Liver (tissue), 9 donors: Measurements from ENCODE around the gene HSBP1. TPM values are rescaled to one million over a fixed set of nuclear protein-coding genes. Genes with fewer than 3 reads are reported as not detected.

Experiments used
- DNase-seq: peaks from one replicate; pipeline ENCODE4 v3.0.0-alpha.2; 2017; ENCODE audit warnings: low spot score
- H3K27ac ChIP-seq, 2 donors: one replicate each; pipeline ENCODE4 v1.7.0; 2013; ENCODE audit warnings: inconsistent platforms in 2 of 2, low read length in 2 of 2, control low read depth in 1 of 2, low read depth in 1 of 2, mild to moderate bottlenecking in 1 of 2
- H3K27me3 ChIP-seq, 4 donors: one replicate each; pipeline versions ENCODE4 v1.6.1 to v1.7.0; 2013; ENCODE audit warnings: low read length in 3 of 4, inconsistent platforms in 1 of 4, mild to moderate bottlenecking in 1 of 4, moderate library complexity in 1 of 4; ENCODE audit not compliant: control insufficient read depth in 4 of 4, insufficient read depth in 4 of 4
- H3K36me3 ChIP-seq, 4 donors: one replicate each; pipeline versions ENCODE4 v1.6.1 to v1.7.0; 2013; ENCODE audit warnings: low read length in 3 of 4, mild to moderate bottlenecking in 3 of 4, low read depth in 1 of 4, moderate library complexity in 1 of 4; ENCODE audit not compliant: control insufficient read depth in 4 of 4, insufficient read depth in 3 of 4
- H3K4me1 ChIP-seq, 4 donors: one replicate each; pipeline versions ENCODE4 v1.6.1 to v1.7.0; 2013; ENCODE audit warnings: low read length in 3 of 4, mild to moderate bottlenecking in 3 of 4, moderate library complexity in 1 of 4; ENCODE audit not compliant: control insufficient read depth in 4 of 4, insufficient read depth in 4 of 4
- H3K4me3 ChIP-seq, 3 donors: one replicate each; pipeline versions ENCODE4 v1.6.1 to v1.7.0; 2013; ENCODE audit warnings: low read length in 3 of 3, control low read depth in 1 of 3, low read depth in 1 of 3, mild to moderate bottlenecking in 1 of 3
- H3K9ac ChIP-seq, 2 donors: one replicate each; pipeline ENCODE4 v1.7.0; 2013; ENCODE audit warnings: low read length in 2 of 2, mild to moderate bottlenecking in 2 of 2, moderate library complexity in 2 of 2, control low read depth in 1 of 2, low read depth in 1 of 2
- H3K9me3 ChIP-seq, 4 donors: one replicate each; pipeline versions ENCODE4 v1.6.1 to v1.7.0; 2013; ENCODE audit warnings: low read length in 3 of 4; ENCODE audit not compliant: control insufficient read depth in 4 of 4
- ATF3 ChIP-seq: IDR thresholded peaks from 2 replicates; pipeline ENCODE4 v1.6.1; 2016; ENCODE audit warnings: antibody characterized with exemption
- EGR1 ChIP-seq, 2 donors: IDR thresholded peaks; 2 replicates each; pipeline ENCODE4 v1.6.1; 2016 to 2018; ENCODE audit warnings: antibody characterized with exemption in 2 of 2, low read depth in 2 of 2
- FOXA2 ChIP-seq: IDR thresholded peaks from 2 replicates; pipeline ENCODE4 v1.6.1; 2016; ENCODE audit warnings: antibody characterized with exemption
- GABPA ChIP-seq, 2 donors: IDR thresholded peaks in 1 of 2; conservative IDR thresholded peaks in 1 of 2; 2 replicates each; pipeline ENCODE4 v1.6.1; 2016; ENCODE audit warnings: antibody characterized with exemption in 2 of 2, mild to moderate bottlenecking in 1 of 2, moderate library complexity in 1 of 2
- JUND ChIP-seq, 2 donors: IDR thresholded peaks; 2 replicates each; pipeline ENCODE4 v1.6.1; 2016; ENCODE audit warnings: antibody characterized with exemption in 2 of 2
- NR2F2 ChIP-seq: IDR thresholded peaks from 2 replicates; pipeline ENCODE4 v1.6.1; 2016; ENCODE audit warnings: antibody characterized with exemption
- RAD21 ChIP-seq, 2 donors: IDR thresholded peaks; 2 replicates each; pipeline ENCODE4 v1.6.1; 2016; ENCODE audit warnings: antibody characterized with exemption in 2 of 2, mild to moderate bottlenecking in 2 of 2
- RXRA ChIP-seq, 2 donors: IDR thresholded peaks; 2 replicates each; pipeline ENCODE4 v1.6.1; 2017 to 2018; ENCODE audit warnings: antibody characterized with exemption in 2 of 2, mild to moderate bottlenecking in 1 of 2
- SP1 ChIP-seq: IDR thresholded peaks from 2 replicates; pipeline ENCODE4 v1.6.1; 2018; ENCODE audit warnings: antibody characterized with exemption, mild to moderate bottlenecking
- YY1 ChIP-seq: IDR thresholded peaks from 2 replicates; pipeline ENCODE4 v1.6.1; 2016; ENCODE audit warnings: antibody characterized with exemption, mild to moderate bottlenecking
- ZBTB33 ChIP-seq: IDR thresholded peaks from 2 replicates; pipeline ENCODE4 v1.6.1; 2016; ENCODE audit warnings: antibody characterized with exemption
- WGBS: extraction: QIAGEN DNeasy Blood & Tissue Kit; methylation state at CpG from one replicate; pipeline ENCODE4 v1.1.7; 2013; 5-methylcytosine and 5-hydroxymethylcytosine counted together
- polyA plus RNA-seq, 2 donors: library from polyadenylated mRNA; stranded (reverse) in 1 of 2; unstranded in 1 of 2; fragments of 200-250 nt in 1 of 2; fragments of >200 nt in 1 of 2; fragmentation: Nextera tagmentation in 1 of 2; extraction: Ambion mirVana in 1 of 2; gene quantifications; one replicate each; pipeline versions ENCODE4 v1.2.1 to v1.2.3, GENCODE V29; 2013 to 2015
- total RNA-seq, 2 donors: library from RNA; depleted of rRNA; stranded (reverse); fragments of >200 nt; gene quantifications; one replicate each; pipeline ENCODE4 v1.2.3, GENCODE V29; 2014
- TF ChIP-seq, protein P1 (sequence below): fragments of 150-350 bp; IDR thresholded peaks from 2 replicates; pipeline ENCODE4 v1.5.1; 2017; ENCODE audit warnings: improper control_type of control experiment, low read depth, low read length; ENCODE audit not compliant: missing input control
- TF ChIP-seq, protein P2 (sequence below): IDR thresholded peaks from 2 replicates; pipeline ENCODE4 v1.6.1; 2016; ENCODE audit warnings: antibody characterized with exemption
- donor health status: healthy.
- donor health status: healthy.
- donor health status: healthy.
- donor health status: healthy.
- donor health status: healthy.

Gene HSBP1
- total and polyA plus RNA-seq, 4 donors = 5.1 to 106 (median 38.3) TPM

- Histone ChIP-seq H3K4me1 (no peaks in the 10 kb centered on the region), H3K27me3 (no peaks in the 10 kb centered on the region), H3K9me3 (no peaks in the 10 kb centered on the region), H3K27ac (no peak overlapping the region), H3K36me3 (no peaks in the 10 kb centered on the region), H3K9ac (no peak overlapping the region), H3K4me3 (no peak overlapping the region)
- no peak for DNase-seq
- WGBS = 82% methylated on average over 8 of the region's 8 CpGs
- TF ChIP-seq SP1 (no peak), ATF3 (no peak), NR2F2 (no peak), RXRA (IDR thresholded peaks at IDR 0.05) (no peak), JUND (IDR thresholded peaks at IDR 0.05) (no peak)
These were observed 11.6 kb downstream of the HSBP1 start for GRCh38 chr16:83819361-83819760.

DNA sequence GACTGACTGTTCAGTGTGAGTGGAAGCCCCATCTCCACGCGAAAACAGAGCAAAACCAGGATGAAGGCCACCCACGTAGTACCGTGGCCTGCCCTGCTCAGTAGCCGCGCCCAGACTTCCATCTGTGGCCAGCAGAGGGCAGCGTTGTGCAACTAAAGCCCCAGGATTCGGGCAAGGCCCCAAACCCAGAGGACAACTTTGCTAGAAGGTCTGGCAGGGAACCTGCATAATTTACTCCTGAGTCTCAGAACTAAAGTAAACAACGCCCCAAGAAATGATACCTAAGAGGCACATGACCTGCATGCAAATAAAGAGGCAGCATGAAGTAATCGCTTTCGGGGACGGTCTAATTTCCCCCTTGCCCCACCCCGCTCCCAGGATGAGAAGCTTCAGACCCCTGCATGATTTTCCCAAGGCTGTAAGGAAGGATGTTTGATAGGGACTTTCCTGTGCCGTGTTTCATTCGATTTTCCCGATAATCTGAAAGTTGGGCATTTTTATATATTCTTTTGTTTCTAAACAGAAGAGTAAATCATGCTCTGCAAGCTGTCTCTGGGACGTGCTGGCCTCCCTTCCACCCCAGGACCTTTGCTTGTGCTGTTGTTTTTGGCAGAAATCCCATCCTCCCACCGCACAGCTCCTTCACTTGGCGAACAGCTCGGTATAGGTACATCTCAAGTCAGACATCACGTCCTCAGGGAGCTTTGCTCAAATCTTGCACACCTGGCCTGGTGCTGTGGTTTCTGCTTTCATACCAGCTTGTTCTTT is 18.6 kb downstream of the HSBP1 start:
- H3K9me3 ChIP-seq = no peaks in the 10 kb centered on the region
- no peak overlapping the region for H3K4me3 ChIP-seq
- no peaks in the 10 kb centered on the region for H3K36me3 ChIP-seq
- no peak overlapping the region for H3K27ac ChIP-seq
- no peaks in the 10 kb centered on the region for H3K4me1 ChIP-seq
- WGBS = 41% methylated on average over 21 of the region's 21 CpGs
- H3K9ac ChIP-seq = no peak overlapping the region
- H3K27me3 ChIP-seq = no peaks in the 10 kb centered on the region
- TF ChIP-seq, protein P1, sequence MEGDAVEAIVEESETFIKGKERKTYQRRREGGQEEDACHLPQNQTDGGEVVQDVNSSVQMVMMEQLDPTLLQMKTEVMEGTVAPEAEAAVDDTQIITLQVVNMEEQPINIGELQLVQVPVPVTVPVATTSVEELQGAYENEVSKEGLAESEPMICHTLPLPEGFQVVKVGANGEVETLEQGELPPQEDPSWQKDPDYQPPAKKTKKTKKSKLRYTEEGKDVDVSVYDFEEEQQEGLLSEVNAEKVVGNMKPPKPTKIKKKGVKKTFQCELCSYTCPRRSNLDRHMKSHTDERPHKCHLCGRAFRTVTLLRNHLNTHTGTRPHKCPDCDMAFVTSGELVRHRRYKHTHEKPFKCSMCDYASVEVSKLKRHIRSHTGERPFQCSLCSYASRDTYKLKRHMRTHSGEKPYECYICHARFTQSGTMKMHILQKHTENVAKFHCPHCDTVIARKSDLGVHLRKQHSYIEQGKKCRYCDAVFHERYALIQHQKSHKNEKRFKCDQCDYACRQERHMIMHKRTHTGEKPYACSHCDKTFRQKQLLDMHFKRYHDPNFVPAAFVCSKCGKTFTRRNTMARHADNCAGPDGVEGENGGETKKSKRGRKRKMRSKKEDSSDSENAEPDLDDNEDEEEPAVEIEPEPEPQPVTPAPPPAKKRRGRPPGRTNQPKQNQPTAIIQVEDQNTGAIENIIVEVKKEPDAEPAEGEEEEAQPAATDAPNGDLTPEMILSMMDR = peak; percentile 94
- TF ChIP-seq RAD21 (IDR thresholded peaks at IDR 0.05) (peak; percentile 95 to 96), ZBTB33 (no peak), EGR1 (IDR thresholded peaks at IDR 0.05; ENCODE audit: low read depth in 2 of 2) (no peak), ATF3 (no peak)
- peak; percentile 86 for DNase-seq

DNA sequence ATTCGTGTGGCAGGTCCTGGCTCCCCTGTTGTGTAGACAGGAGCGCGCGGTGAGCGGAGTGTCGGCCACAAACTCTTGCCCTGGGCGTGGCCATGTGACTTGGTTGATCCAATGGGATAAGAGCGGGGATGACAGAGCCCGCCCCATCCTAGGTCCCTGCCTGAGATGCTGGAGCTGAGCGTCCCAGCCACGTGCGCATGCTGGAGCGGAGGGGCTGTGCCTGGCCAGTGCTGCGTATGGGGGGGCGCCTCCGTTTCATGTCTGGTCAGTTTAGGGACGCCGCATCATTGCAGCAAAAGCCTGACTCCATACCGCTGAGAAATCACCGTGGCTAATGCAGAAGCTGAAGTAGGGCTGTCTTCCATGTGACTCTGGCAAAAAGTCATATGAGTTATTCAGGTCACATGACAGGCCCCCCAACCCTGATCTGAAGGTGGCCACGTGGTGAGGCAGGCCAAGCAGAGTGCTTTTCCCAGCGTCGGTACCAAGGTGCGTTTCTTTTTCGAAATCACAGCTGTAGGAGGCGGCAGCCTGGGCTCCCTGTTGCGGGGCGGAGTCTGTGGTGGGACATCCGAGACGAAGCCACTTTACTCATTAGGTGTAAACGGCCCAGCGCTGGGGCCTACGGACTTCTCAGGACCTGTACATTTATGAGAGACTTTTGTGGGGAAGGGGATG is 22.5 kb downstream of the HSBP1 start:
- Histone ChIP-seq H3K9me3 (no peaks in the 10 kb centered on the region), H3K4me3 (no peak overlapping the region), H3K36me3 (no peaks in the 10 kb centered on the region), H3K4me1 (no peaks in the 10 kb centered on the region), H3K27ac (no peak overlapping the region), H3K27me3 (no peaks in the 10 kb centered on the region), H3K9ac (no peak overlapping the region)
- no peak for TF ChIP-seq YY1
- TF ChIP-seq GABPA (IDR thresholded peaks at IDR 0.05 in 1 of 2, conservative IDR thresholded peaks at IDR 0.05 in 1 of 2) = no peak
- no peak for TF ChIP-seq JUND (IDR thresholded peaks at IDR 0.05)
- no peak for TF ChIP-seq FOXA2
- no peak for TF ChIP-seq SP1
- TF ChIP-seq, protein P2, sequence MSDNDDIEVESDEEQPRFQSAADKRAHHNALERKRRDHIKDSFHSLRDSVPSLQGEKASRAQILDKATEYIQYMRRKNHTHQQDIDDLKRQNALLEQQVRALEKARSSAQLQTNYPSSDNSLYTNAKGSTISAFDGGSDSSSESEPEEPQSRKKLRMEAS = no peak
- no peak for TF ChIP-seq EGR1 (IDR thresholded peaks at IDR 0.05; ENCODE audit: low read depth in 2 of 2)
- no peak for DNase-seq
- WGBS = 86% methylated on average over 33 of the region's 33 CpGs
